KOPT-K1 (cell line): ENCODE results near the gene MEIS1.

Experiments
- H3K27ac ChIP-seq: fragments of 200-600 bp; sonication (generic); 2 replicates; pipeline ENCODE4 v1.5.1; 2016; ENCODE audit warnings: antibody characterized with exemption, mild to moderate bottlenecking, low read depth, low read length; ENCODE audit not compliant: poor library complexity, severe bottlenecking
- H3K36me3 ChIP-seq: fragments of 200-600 bp; sonication (generic); 2 replicates; pipeline ENCODE4 v1.5.1; 2017; ENCODE audit warnings: antibody characterized with exemption, mild to moderate bottlenecking, low read length, moderate library complexity; ENCODE audit not compliant: insufficient read depth
- H3K9me3 ChIP-seq: fragments of 200-600 bp; sonication (generic); 2 replicates; pipeline ENCODE4 v1.5.1; 2017; ENCODE audit warnings: antibody characterized with exemption, low read length, mild to moderate bottlenecking; ENCODE audit not compliant: insufficient read depth, poor library complexity, severe bottlenecking

Gene MEIS1

DNA sequence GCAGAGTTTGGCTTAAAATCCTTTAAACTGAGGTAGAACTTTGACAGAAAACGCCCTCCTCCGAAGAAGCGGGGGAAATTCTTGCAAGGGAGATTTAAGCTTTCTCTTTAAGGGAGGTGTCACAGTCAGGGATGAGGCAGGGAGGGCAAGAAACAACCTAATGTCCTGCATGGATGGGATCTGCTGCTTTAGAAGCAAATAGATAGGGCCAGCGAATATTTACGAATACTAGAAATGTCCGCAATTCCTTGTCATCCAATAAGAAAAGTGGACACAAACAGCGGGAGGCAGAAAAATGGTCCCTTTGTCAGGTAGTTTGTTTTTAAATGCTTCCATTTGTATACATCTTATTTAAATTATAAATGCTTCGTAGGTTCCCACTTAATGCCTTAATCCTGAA is 12.0 kb downstream of the MEIS1 start:
- H3K27ac ChIP-seq = no peak overlapping the region
- peaks cover 7% of the 10 kb centered on the region for H3K9me3 ChIP-seq
- H3K36me3 ChIP-seq = no peaks in the 10 kb centered on the region

DNA sequence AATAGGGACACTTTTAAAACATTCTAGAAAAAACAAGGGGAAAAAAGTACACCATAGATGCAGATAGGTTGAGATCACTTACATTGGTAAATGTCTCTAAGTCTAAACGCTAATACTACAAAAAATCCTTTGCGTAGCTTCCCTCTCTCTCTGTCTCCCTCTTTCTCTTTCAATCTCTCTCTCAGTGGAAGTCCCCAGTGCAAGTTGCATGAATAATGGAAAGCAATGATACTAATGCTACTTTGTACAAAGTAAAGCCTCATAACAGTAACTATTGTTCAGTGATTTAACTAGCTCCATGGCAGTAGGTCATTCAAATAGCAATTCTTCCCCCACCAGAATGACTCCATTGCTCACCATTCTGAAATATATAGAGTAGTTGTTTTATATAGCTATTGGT is 12.8 kb downstream of the MEIS1 start:
- no peak overlapping the region for H3K27ac ChIP-seq
- no peaks in the 10 kb centered on the region for H3K36me3 ChIP-seq
- H3K9me3 ChIP-seq = peaks cover 7% of the 10 kb centered on the region

DNA sequence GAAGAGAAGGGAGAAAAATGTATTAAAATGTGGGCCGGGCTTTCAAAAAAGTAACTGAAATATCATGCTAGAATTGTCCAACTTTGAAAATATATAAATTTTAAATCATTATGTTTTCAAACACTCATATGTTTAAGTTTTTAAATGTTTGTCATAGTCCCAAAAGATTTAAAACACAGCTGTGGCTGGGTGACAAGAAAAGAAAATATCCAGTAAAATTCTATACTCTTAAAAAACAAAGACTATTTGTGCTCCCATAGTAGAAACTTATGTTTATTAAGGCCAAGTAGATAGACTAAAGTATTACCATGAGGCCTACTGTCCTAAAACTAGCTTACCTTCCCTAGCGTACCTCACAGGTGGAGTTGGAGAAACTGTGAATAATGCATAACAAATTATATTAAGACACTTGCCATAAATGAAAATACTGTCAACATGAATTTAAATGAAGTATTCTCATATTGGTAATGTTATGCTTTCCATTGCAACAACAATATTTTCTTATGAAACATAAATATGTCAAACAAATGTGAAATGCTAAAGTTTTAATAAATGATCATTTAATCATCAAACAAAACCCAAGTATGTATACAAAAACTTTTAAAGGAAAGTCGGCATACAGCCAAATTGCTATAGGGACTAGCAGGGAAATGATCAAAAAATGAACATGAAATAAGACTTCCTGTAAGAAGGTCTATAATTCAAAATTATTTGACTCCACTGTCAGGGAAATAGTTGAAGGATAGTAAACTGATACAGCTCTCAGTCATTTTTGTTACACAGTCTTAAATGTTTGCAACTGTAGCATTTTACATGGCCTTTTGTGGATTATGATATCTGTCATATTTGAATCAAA is 13.4 kb downstream of the MEIS1 start:
- no peak overlapping the region for H3K27ac ChIP-seq
- no peaks in the 10 kb centered on the region for H3K36me3 ChIP-seq
- peaks cover 7% of the 10 kb centered on the region for H3K9me3 ChIP-seq

DNA sequence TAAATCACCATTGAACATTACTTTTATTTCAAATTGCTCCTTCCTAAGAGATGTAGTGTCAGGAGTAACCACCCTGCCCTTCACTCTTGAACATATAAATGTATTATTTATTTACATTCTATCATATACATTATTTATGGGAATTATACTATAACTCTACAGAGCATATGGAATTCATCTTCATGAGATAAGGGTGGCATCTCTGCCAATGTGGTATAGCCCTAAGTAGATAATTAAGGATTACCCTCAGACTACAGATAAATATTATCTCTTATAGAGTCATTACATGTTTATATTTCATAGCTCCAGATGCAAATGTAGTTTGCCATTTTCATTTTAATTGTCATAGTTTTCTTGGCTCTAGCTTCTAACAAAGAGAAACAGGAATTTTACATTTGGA is 17.3 kb downstream of the MEIS1 start:
- Histone ChIP-seq H3K36me3 (no peaks in the 10 kb centered on the region), H3K27ac (no peak overlapping the region), H3K9me3 (no peaks in the 10 kb centered on the region)

DNA sequence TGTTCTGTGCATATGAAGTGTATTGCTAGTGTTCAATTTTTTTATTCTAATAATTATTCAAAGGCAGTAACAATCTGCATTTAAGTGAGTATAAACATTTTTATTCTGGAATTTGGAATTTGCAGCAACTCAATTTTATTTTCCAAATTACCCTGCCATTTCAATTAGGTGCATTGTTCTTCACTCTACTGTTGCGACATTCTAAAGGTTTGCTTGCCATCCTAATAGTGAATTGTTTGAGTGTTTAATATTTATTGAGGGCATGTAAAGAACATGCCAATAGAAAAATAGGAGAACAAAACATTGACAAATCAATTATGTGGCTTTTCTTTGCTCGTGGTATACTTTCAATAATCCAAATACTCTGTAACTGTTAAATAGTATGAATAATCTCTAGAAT is 18.0 kb downstream of the MEIS1 start:
- Histone ChIP-seq H3K27ac (no peak overlapping the region), H3K36me3 (no peaks in the 10 kb centered on the region), H3K9me3 (no peaks in the 10 kb centered on the region)

DNA sequence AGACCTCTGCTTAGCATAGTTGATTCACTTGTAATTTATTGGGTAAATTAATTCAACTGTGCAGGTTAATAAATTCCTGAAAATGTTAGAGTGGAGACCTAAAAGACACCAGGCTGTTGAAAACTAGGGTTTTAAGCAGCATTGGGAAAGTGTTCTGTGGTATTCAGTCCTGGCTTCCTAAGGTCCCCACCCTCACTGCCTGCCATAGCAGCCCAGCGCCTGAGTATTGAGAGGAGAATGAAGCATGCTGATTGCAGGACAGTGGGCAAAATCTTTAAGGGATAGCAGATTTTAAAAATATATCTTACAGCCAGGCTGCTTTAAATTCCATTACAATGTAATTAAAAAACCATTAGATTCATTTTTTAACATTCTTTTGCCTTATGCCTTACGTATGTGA is 20.6 kb downstream of the MEIS1 start:
- Histone ChIP-seq H3K9me3 (no peaks in the 10 kb centered on the region), H3K36me3 (no peaks in the 10 kb centered on the region), H3K27ac (no peak overlapping the region)

DNA sequence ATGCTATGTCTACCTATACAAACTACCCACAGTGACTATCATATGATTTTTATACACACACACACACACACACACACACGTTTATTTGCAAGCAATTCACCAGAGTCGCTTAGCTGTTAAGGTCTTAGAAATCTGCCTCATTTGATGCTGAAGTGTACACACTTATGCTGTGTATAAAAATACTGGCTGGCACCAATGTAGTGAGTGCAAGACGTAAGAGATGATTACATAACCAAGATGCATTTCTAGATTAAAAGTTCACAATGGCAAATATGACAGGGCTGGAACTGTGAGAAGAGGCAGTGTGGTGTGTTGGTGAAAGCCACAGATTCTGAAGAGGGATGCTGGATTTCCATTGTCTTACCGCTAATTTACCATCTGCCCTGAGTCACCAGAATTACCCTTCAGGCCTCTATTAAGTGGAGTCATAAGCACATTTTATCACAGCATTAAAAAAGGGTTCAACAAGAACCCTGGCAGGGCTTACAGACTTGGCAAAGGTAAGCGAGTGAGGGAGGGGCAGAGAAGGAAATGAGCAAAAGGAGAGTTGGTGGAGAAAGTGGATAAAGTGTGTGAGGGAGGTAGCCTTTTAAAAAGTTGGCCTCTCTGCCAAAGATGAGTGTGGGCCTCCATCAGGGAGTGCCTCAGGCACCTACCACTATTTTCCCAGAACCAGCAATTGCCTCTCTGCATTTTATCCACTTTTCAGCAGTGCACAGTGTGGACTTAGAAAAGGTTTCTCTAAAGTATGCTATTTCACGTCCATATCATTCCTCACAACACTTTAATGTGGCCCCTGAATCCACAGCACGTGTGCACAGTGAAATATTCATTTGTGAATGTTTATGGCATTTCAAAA is 21.5 kb downstream of the MEIS1 start:
- Histone ChIP-seq H3K27ac (no peak overlapping the region), H3K36me3 (no peaks in the 10 kb centered on the region), H3K9me3 (no peaks in the 10 kb centered on the region)

DNA sequence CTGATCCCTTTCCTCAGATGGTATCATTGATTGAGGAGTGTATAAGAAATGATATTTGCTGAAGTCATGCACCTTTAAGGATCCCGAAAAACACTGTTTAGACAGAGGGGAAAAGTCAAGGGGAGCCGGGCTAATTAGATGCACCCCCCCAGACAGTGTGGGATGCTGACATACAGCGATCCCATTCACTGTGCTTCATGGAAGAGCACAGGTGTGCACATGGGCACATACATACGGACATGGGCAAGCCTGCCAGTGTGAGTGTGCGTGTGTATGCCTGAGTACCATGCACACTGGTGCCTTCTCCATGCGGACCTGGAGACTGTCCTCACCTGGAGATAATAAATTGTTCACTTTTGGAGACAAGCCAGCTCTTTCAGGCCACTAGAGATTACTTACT is 22.6 kb downstream of the MEIS1 start:
- no peaks in the 10 kb centered on the region for H3K36me3 ChIP-seq
- no peaks in the 10 kb centered on the region for H3K9me3 ChIP-seq

DNA sequence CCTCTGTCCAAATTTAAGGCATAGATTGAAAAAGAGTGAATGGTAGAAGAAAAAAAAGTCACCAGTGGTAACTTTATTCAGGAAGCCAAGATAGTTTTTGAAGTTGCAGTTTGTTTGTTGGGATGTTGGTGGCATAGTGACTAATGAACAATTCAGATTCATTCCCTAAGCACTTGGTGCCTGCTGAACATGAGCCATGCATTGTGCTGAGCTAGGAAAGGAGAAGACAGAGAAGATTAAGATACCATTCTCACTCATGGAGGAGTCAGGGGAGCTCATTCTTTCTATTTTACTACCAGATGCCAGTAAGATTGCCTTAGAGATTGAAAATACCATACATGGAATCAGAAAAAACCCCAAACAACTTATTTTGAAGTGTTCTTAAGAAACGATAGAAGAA is 25.1 kb downstream of the MEIS1 start:
- no peak overlapping the region for H3K27ac ChIP-seq
- H3K36me3 ChIP-seq = no peaks in the 10 kb centered on the region

More for the DNA sequence above, 22.6 kb downstream of the MEIS1 start:
- H3K27ac ChIP-seq = no peak overlapping the region

DNA sequence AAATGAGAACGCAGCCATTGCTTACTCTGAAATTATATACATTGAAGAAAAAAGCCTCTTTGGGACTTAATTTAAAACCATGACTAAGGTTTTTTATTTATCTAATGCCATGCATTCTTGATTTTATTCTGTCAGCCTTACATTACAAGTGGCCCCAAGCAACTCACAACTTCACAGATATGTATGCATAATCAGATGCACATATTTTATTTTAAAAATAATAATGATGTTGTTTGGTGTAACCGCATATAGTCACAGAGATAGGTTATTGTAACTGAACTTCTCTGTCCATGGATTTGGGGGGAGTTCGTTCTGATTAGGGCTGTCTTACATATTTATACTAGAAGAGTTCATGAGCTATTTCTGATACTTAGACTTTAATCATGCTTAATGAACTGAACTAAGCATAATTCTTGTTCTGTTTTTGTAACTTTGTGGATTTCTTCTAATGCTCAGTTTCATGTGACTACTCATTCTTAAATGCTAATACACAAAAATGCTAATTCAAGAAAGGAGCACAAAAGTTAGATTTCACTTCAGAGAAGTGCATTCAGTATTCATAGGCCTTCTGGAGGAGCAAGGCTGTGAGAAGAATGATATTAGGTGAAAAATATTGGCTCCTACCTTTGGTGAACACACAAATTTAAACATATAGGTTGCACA is 26.2 kb downstream of the MEIS1 start:
- Histone ChIP-seq H3K27ac (no peak overlapping the region), H3K9me3 (no peaks in the 10 kb centered on the region), H3K36me3 (no peaks in the 10 kb centered on the region)

More for the DNA sequence above, 25.1 kb downstream of the MEIS1 start:
- H3K9me3 ChIP-seq = no peaks in the 10 kb centered on the region

DNA sequence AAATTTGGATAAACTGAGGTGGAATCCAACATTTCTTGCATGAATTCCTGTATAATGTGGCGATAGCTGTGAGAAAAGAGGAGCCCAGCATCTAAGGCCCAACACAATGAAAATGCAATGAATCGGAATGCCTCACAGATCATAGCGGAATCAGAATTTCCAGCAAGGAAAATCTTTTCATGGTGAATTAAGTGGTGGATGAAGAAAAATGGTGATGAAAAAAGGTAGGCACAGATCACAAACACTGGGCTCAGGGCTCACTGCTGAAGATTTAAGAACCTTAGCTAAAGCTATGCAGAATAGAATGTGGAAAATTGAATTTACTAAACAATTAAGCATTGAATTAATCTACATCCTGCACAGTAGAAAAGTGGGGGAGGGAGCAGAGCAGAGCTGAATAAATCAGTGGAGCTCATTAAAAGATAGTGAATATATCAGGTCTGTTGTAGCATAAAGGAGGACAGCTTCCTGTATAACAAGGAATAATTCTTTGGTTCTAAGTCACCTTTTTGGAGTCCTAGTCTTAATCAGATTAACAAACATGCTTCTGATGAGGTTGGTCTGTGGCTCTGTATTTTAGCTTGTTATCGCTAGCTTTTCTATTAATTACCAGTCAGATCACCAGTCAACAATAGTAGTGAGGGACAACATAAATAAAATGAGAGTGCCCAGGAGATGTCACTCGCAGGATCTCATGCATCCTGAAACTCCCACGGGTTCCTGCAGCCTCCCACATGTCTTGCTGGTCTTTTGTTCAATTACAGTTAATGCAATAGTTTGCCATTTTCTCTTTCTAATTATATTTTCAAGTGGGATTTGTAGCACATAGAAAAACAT is 27.0 kb downstream of the MEIS1 start:
- no peaks in the 10 kb centered on the region for H3K36me3 ChIP-seq
- H3K27ac ChIP-seq = no peak overlapping the region
- no peaks in the 10 kb centered on the region for H3K9me3 ChIP-seq

DNA sequence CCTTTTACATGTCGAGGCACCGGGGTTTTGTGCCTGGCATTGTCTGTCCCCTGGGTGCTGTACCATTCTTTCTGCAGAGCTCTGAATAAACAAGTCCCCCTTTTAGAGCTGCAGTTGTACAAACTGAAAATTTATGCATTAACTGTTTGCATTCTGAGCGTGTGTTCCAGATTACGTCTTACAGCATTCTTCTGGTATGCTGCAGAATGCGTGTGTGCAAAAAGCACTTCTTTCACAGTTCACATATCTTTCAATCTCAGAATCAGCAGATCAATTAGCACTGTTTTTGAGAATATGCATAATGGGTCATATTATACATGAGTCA is 27.5 kb downstream of the MEIS1 start:
- H3K36me3 ChIP-seq = no peaks in the 10 kb centered on the region
- H3K9me3 ChIP-seq = no peaks in the 10 kb centered on the region
- no peak overlapping the region for H3K27ac ChIP-seq

DNA sequence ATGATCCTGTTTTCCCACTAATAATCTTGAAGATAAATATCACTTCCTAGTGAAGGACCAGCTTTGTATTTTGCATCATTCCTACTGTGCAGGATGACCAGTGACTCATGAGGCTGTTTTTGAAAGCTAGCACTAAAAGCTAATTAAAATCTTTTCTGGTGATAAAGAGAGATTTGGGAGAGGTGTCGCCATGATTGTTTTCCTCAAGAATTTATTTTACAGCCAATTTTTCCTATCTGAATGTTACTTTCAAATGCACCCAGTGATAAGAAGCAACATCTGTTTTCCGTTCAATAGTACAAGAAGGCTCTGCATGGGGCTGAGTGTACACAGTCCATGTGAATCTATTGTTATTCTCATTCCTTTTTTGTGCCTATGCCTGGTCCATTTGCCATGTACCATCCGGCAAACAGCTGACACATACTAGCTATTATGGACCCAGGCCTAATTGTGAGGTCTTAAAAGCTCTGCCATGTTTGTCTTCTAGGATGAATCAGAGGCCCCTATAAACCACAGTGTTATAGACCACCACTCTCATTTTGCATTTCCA is 28.4 kb downstream of the MEIS1 start:
- H3K9me3 ChIP-seq = no peaks in the 10 kb centered on the region
- no peak overlapping the region for H3K27ac ChIP-seq
- no peaks in the 10 kb centered on the region for H3K36me3 ChIP-seq

DNA sequence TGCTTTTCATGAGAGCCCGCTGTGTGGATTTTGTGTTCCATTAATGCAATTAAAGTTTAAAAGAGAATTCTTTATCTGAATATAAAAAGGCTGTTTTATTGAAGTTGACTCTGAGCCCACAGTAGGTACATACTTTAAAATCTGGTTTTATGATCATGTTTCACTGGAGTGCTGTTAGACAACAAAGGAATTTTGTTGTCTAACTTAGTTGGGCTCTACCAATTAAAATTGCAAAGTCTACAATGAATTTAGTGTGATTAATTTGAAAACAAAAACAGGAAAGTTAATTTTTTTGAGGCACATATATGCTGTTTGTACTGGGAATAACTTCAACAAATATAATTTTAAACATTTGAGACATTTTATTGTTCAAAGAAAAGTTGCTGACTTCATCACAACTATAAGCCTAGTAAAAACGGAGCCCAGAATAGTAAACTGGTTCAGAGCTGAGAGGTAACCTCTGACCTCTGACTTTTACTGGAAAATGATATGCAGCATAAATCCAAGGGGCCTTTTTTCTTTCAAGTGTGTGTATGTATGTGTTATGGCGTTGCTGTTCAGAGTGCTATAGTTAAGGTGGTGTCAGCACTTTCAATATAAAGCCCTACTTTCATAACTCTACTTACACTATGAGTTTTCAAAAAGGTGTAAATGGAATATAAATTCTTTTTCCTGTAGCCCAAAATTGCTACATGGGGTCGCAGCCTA is 30.2 kb downstream of the MEIS1 start:
- Histone ChIP-seq H3K9me3 (no peaks in the 10 kb centered on the region), H3K36me3 (no peaks in the 10 kb centered on the region), H3K27ac (no peak overlapping the region)
